ENCODE results near the gene MAOA.
A peak's percentile ranks its signal among the peaks of the same experiment; 100 is the strongest.
"Not testable (repeated sequence)": the region's sequence is repeated elsewhere in the genome, so short reads cannot be mapped to it uniquely, and the experiment has no call there.

The MAOA gene

DNA sequence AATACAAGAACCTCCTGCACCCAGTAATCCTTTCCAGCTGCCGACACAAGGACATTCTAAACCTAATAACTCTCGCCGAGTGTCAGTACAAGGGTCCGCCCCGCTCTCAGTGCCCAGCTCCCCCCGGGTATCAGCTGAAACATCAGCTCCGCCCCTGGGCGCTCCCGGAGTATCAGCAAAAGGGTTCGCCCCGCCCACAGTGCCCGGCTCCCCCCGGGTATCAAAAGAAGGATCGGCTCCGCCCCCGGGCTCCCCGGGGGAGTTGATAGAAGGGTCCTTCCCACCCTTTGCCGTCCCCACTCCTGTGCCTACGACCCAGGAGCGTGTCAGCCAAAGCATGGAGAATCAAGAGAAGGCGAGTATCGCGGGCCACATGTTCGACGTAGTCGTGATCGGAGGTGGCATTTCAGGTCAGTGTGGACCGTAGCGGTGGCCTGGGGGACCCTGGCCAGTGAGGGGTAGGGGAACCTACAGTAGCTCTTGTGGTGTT lies at the start of gene MAOA:
Gene MAOA, plus strand, starts transcription at position 295 of the 490 bp plus-strand sequence. Its CDS starts 43 bp downstream, at position 338.
- DNase-seq, result no peak

DNA sequence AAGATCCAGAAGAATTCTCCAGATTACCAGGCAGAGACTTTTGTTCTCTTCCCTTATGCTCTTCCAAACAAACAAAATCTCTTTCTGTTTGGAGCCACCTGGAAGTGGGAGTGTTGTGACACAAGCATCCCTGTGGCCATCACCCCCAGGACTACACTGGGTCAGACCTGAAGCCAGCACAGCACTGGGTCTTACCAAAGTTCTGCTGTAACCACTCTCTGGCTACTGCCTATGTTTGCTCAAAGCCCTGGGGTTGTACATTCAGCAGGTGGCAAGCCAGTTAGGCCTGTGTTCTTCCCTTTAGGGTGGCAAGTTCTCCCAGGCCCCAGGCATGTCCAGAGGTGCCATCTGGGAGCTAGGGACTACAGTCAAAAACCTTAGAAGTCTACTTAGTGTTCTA lies 43.7 kb upstream of the MAOA start:
- no peak for DNase-seq

DNA sequence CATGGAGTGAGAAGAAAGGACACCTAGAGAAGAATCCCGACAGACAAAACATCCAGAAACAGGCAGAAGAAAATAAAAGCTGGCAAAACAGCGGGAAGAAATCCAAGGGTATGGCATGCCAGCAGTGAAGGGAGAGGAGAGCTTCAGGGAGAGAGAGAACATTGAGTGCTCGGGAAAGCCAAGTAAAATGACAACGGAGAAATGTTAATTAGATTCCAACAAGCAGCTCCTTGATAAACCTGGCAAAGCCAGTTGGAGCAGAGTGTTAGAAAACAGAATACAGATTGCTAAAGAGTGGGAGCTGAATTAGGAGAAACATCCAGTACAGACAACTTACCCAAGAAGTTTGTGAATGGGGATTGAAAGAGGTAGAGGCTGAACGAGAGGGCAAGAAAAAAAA lies 40.4 kb upstream of the MAOA start:
- no peak for DNase-seq

DNA sequence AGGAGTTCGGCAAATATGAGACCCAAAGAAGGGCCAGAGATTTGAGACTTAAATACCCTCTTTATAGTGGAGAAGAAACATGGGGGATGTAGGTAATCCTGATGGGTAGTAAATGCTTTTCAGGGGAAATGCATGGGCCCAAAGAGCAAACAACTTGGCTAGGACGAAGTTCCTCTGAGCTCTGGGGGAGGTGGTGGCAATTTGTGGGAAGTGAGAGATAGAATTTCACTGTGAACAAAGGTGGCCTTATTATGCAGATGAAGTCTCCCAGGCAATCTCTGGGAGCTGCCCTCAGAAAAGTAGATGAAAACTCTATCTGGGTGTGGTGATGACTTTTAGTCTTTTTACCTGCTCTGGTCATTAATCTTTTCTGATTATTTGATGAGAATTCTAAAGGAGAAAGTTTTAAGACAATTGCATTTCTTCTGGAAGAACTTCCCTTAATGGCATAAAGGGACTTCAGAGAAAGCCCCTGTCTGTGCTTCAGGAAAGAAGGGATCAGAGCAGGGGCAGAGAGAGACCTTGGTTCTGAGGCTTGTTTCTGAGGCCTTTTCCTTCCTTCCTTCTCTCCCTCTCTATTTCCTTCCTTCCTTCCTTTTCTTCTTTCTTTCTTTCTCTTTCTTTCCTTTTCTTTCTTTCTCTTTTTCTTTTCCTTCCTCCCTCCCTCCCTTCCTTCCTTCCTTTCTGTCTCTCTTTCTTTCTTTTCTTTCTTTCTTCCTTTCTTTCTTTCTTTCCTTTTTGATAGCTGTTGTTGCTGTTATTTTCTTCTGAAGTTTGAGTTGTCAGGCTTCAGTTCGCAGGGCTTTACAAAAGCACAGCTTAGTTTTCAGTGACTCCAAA lies 37.5 kb upstream of the MAOA start:
- no peak for DNase-seq

DNA sequence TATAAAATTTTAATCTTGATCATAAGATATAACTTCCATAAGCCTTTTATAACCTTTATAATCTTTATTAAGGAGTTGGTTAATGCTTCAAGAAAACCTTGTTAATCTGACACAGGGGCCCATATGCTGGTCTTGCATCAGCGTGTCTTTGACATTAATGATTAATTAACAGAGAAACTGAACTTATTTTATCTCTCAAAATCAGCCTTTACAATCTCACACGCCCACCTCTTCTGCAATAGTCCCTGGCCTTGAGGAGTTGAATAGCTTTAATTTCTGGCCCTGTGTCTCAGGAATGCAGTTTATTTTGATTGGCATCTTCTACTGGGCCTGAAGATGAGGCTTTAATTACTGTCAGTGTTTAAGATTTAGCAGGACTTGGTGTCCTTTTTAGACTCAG lies 36.2 kb upstream of the MAOA start:
- DNase-seq, result not testable (repeated sequence)

DNA sequence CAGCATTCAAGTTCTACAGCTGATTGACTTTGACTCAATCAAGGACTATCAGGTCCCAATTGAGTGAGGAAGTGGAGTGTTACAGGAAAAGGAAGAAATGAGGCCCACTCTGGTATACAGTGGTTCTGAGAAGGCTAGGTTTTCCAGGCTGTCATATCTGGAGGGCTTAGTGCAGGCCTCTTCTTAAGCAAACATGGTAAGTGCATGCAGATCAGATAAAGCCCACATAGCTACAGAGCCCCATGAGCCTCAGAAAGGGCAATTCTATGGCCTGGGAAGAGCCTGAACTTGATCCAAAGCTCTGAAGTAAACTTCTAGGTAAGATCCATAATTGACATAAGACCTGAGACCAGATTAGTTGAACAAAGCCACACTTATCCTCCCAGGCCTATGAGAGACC lies 29.0 kb upstream of the MAOA start:
- no peak for DNase-seq

DNA sequence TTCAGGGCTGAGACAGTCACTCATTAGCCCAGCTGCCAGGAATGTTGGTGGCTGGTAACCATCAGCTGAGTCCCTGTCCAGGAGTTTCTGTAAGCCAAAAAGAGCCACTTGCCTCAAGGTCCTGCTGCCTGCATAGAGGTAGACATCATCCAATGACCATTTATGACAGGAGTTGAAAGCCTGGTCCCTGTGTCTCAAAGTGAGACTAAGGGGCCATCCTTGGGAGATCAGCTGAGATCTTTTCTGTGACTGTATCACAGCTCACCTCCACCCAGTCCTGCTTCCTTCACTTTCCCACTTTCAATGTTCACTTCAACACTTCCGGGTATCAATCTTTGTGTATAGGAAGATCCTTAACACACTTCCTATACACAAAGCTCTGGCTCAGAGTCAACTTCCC lies 28.4 kb upstream of the MAOA start:
- no peak for DNase-seq

DNA sequence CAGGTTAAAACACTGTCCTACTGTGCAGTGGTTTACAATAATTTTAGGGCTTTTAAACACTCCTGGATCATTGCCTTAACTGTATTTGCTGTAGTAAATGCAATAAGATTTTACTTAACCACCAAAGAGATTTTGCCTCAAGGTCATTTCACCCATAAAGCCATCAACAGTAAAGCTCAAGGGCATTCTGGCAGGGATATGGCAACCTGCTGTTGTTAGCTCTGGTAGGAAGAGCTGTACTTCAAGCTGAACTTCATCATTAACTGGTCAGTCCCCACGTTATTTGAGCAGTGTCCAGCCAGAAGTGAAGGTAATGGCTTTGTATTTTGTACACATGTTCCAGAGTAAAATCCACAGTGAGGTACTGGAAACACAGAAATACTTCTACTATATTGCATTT lies 26.9 kb upstream of the MAOA start:
- DNase-seq, result no peak

DNA sequence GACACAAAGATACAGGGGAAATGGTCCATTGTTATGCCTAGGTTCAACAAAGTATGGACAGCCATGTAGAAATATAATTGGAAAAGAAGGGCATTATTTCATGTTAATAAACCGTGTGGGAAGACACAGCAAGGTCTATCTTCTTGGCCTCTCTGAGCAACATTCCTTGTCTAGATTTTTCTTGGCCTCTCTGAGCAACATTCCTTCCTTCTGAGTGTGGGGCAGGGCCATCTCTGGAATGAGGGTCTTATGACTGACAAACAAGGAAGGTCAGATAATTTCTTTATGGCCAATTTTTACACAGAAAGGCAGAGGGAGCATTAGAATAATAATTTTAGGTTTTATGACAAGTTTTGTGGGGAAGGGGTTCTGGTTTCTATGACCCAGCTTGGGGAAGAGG lies 24.3 kb upstream of the MAOA start:
- DNase-seq, result no peak

DNA sequence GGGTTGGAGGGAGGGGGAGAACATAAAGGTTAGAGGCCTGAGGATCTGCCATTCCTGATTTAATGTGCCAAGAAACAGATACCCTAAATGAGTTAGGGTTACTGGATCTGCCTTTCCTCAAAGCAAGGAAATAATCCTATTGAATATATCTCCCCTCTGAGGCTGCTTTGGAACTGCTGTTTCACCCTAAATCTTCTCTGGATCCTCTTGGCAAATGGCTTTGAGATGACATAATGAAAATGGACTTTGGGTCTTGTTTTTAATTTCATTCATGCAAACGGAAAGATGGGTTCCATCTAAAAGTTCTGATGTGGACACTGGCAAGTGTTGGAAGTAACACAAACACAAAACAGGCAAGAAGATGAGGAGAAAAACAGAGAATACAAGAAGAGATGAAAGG lies 23.0 kb upstream of the MAOA start:
- no peak for DNase-seq

DNA sequence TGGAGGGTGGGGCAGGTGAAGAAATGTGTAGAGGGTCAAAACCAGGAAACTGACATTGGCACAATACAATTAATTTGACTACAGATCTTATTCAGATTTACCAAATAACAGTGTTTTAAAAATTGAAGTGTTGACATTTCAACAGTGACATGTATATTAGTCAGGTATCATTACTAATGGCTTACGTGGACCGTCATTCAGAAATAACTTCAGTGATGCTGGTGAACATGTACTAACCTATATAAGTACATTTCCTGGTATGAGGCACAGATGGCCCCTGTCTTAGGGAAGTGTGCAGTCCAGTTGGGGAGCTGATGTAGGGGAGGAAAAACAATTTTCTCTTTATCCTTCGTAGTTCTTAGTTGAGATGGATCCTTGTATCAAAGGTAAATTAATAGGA lies 22.3 kb upstream of the MAOA start:
- DNase-seq, result no peak

DNA sequence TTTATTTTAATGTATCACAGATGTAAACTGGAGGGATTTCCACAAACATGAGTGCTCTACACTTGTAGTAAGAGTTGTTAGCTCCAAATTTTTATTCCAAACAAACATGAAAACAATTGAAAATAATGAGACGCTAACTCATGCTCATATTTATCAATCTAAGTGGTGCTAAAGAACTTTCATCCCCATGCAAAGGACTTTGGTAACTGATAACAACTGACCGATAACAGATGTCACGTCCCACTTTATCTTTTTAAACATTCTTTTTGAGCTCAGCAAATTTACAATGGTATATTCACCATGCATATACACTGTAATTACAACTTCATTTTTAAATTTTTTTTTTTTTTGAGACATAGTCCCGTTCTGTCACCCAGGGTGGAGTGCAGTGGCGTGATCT lies 15.6 kb upstream of the MAOA start:
- no peak for DNase-seq

DNA sequence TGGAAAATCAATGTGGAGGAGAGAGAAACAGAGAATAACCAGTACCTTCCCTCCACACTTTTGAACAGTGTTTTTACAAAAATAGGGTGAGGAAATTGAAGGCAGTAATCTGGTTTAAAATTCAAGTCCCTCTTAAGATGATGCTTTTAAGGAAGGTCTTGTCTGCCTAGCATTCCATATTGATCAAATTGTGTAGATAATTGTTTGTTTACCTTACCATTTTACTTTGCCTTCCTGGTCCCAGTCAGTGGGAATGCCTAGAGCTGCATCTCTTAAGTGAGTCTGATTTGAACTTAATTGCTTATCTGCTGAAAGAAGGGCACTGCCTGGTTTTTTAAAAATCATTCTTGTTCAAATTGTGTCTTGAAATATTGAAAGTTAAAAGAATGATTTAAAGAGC lies 14.4 kb upstream of the MAOA start:
- DNase-seq, result no peak

DNA sequence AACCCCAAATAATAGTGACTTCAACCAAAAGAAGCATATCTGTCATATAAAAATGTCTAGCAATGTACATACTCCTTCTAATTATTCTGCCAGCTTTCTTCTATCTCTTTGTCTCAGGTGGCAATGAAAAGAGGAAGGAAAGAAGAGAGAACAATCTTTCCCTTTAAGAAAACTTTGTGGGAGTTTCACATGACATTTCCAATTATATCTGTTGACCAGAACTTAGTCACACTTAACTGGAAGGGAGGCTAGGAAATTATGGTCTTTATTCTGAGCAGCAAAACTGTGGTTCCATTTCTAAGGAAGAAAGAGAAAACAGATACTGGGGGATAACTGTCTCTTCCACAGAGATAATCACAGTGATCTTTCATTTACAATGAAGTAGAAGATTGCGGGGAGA lies 12.9 kb upstream of the MAOA start:
- no peak for DNase-seq

DNA sequence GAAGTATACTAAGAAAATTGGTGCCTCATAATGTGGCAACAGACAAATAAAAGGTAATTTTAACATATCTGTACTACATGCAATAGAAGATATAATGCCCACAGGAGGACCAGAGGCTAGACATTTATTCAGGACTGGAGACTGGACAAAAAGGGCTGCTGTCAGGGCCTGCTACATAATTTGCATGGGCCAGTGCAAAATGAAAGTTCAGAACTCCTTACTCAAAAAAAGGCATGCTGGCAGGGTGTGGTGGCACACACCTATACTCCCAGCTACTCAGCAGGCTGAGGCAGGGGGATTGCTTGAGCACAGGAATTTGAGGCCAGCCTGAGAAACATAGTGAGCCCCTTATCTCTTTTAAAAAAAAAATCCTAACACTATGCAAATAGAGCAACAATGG lies 12.4 kb upstream of the MAOA start:
- DNase-seq, result no peak

DNA sequence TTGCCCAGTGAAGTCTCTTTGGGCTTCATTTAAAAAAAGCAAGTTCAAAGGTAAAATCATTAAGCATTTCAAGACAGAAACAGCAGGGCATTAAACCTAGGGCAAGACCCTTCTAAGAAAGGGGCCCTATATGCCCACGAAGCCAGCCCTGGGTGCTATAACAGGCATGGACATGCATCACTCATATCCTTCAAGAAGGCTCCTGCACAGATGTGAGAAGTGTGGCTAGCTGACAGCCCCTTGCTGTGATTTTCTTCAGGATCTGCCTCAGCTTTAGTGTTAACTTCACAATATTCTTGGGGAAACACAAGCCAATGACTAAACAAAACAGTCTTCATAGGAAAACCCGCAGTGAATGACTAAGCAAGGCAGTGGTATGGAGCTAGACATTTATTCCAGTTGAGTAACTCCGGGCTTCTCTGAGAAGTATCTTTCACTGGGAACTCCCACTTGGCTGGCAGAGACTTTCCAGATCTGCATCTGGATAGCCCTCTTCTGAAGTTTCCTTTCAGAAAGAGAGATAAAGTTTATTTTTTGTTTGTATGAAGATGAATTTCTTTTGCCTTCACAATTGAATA lies 11.9 kb upstream of the MAOA start:
- DNase-seq, result no peak

DNA sequence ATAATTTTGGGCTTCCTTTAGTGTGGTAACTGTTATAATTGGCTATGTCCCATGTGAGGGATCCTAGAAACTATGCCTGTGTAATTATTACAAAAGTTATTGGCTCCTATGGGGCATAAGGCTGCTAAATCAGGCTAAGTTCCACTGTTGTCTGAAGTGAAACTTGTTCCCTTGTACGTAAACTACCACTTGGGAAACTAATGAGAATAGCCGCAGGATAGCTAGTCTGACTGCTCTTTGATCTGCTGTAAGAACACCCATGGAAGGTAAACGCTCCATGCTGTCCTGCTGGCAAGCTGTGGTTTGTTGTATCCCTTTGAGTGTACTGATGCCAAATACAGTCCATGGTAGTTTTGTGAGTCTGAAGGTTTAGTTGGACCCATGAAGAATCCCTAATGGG lies 9.3 kb upstream of the MAOA start:
- no peak for DNase-seq

DNA sequence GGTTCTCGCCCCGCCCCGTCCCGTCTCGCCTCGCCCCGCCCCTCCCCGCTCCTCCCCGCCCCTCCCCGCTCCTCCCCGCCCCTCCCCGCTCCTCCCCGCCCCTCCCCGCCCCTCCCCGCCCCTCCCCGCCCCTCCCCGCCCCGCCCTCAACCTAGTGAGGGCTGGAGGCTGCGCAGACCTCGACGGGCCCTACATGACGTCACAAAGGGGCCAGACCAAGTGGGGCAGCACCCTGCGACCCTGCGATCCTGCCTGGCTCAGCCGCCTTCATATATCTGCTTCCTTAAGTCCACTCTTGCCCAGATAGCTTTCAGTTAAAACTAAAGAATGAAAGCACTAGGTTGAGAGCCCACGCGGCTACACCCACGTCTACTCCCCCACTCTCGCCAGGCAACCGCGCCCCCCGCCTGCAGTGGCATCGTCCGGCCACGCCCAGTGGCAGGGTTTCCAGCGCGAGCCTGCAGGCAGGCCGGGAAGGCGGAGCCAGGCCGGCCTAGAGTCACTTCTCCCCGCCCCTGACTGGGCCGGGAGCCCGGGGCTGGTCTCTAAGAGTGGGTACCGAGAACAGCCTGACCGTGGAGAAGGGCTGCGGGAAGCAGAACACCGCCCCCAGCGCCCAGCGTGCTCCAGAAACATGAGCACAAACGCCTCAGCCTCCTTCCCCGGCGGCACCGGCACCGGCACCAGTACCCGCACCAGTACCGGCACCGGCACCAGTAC lies 1.5 kb upstream of the MAOA start:
- peak; percentile 93 for DNase-seq

DNA sequence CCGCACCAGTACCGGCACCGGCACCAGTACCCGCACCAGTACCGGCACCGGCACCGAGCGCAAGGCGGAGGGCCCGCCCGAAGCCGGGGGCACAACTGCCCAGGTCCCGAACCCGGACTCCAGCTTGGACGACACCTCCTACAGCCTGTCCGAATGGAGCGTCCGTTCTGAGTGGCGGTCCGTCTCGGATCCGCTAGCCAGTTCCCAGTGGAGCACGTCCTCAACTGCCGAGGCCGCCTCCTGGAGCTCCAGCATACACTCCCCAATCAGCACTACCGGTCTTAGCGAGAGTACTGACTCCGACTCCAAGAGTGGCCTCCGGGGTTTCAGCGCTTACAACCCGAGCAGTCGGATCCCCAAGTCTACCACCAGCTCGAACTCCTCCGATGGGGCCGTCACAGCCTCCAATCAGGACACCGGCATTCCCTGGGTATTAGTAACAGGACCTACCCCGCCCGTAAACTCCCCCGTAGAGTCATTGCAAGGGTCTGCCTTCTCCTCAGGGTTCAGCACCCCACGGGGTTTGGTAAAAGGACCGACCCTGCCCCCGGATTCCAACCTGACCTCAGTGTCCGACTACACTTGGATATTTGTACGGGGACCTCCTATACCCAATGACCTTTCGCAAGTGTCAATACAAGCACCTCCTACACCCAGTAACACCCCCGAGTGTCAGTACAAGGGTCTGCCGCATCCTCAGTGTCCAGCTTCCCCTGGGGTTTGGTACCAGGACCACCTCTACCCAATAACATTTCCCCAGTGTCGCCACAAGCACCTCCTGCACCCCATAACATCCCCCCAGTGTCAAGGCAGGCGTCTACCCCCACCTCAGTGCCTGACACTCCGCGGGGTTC lies 721 bp upstream of the MAOA start:
- DNase-seq, result no peak

DNA sequence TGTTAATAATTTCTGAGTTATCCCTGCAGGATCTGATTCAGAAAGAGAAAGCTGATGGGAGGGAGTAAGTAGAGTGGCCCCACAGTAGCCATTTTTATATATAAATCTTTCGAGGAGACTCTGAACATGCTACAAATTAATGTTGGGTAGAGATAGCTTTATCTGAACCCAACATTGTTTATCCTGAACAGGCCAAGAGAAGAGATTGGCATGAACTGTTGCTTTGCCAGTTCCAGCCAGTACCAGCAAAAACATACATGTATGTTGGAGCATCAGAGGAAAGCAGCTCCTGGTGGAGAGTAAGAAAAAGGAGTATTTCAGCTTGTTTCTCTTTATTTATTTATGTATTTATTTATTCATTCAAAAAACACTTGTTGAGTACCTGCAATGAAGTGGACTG lies 1.6 kb downstream of the MAOA start:
- no peak for DNase-seq

DNA sequence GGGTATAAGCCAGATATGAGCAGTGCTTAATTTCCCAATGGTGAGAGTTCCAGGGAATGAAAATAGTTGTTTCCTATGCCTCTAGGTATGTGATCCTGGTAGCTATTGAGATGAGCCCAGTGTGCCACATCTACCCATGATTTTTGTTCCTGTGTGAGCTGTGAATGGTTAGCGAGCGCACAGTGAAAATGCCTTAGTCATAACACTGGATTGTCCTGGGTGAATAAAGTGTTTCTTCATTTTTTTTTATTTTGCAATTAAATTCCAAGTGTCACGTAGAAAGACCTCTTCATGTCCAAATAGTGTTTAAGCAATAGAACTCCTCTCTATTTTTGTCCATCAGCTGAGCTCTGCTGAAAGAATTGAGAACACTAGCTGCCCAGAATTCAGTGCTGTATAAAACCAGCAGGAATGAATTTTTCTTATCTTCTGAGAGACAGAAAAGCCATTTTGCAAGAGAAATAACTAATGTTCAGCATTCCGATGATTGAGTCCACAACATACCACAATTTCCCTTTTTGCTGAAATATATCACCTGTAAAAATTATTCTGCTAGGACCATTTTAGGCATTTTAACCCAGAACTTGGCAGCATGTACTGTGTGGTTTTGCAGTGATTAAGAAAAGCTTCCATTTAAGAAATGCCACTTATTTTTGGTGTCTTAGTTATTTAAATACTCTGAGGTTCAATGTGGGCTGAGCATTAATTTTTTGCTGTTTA lies 5.6 kb downstream of the MAOA start:
- DNase-seq, result no peak

DNA sequence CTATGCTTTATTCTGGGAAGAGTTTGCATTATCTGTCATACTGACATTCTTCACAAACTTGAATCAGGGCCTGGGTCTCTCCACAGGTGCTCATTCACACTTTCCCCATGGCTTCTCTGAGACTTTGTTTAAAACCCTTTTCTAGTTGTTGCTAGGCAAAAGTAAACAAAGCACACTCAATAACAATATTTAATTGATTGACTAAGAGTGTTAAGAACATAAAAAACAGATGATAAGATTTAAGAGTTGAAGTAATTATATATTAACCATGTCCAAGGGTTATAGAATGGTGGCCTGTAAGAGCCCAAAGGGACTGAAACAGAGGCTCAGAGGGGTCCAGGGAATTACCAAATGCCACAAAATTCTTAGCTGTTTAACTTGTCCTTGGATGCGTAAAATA lies 7.1 kb downstream of the MAOA start:
- DNase-seq, result no peak

All from NCI-H1092 (cell line).